Esophagus (tissue), 2 donors: ENCODE data around the gene RNF213. TPM values are rescaled to one million over a fixed set of nuclear protein-coding genes. Genes with fewer than 3 reads are reported as not detected.
"Not testable (repeated sequence)": the region's sequence is repeated elsewhere in the genome, so short reads cannot be mapped to it uniquely, and the experiment has no call there.

Experiments
- H3K27ac ChIP-seq, 2 donors: one replicate each; pipeline ENCODE4 v1.5.1; 2013; ENCODE audit warnings: low read depth in 2 of 2, mild to moderate bottlenecking in 2 of 2, inconsistent platforms in 1 of 2, low read length in 1 of 2, moderate library complexity in 1 of 2
- H3K27me3 ChIP-seq, 2 donors: one replicate each; pipeline ENCODE4 v1.6.1; 2013; ENCODE audit warnings: low read length in 2 of 2, control low read depth in 1 of 2, mild to moderate bottlenecking in 1 of 2; ENCODE audit not compliant: insufficient read depth in 2 of 2, control insufficient read depth in 1 of 2
- H3K36me3 ChIP-seq, 2 donors: one replicate each; pipeline ENCODE4 v1.6.1; 2013; ENCODE audit warnings: low read length in 1 of 2; ENCODE audit not compliant: control insufficient read depth in 2 of 2, insufficient read depth in 2 of 2
- H3K4me1 ChIP-seq, 2 donors: one replicate each; pipeline ENCODE4 v1.6.1; 2013; ENCODE audit warnings: low read length in 1 of 2; ENCODE audit not compliant: control insufficient read depth in 2 of 2, insufficient read depth in 2 of 2
- H3K4me3 ChIP-seq, 2 donors: one replicate each; pipeline ENCODE4 v1.5.1; 2013; ENCODE audit warnings: low read length in 2 of 2, mild to moderate bottlenecking in 2 of 2, low read depth in 1 of 2, moderate library complexity in 1 of 2
- H3K9me3 ChIP-seq, 2 donors: one replicate each; pipeline ENCODE4 v1.6.1; 2013; ENCODE audit warnings: mild to moderate bottlenecking in 2 of 2, low read depth in 1 of 2, low read length in 1 of 2, moderate library complexity in 1 of 2; ENCODE audit not compliant: control insufficient read depth in 2 of 2, insufficient read depth in 1 of 2
- WGBS, 2 donors: extraction: QIAGEN DNeasy Blood & Tissue Kit; methylation state at CpG; one replicate each; pipeline ENCODE4 v1.1.7; 2013; 5-methylcytosine and 5-hydroxymethylcytosine counted together
- polyA plus RNA-seq, 2 donors: library from polyadenylated mRNA; stranded (reverse); fragments of 200-250 nt; gene quantifications; one replicate each; pipeline ENCODE4 v1.2.3, GENCODE V29; 2013
- donor health status: healthy with polysubstance abuse.
- donor health status: Bipolar disorder and iron deficiency.

Gene RNF213
- polyA plus RNA-seq, 2 donors = 17.9 to 54.7 TPM

GRCh38 chr17:80307994-80308691 is 47.5 kb downstream of the RNF213 start:
- H3K4me3 ChIP-seq = no peak overlapping the region
- H3K36me3 ChIP-seq = peaks cover 29 to 37% of the 10 kb centered on the region in 2 donors
- H3K27ac ChIP-seq = no peak overlapping the region
- H3K27me3 ChIP-seq = no peaks in the 10 kb centered on the region
- H3K4me1 ChIP-seq = no peaks in the 10 kb centered on the region
- H3K9me3 ChIP-seq = peaks cover 0 to 1% of the 10 kb centered on the region in 2 donors
- 85 to 90% methylated on average over 12 of the region's 12 CpGs for WGBS, 2 donors

- 83% methylated on average over 16 of the region's 16 CpGs for WGBS, 2 donors
- Histone ChIP-seq H3K9me3 (no peaks in the 10 kb centered on the region), H3K36me3 (peaks cover 26 to 41% of the 10 kb centered on the region in 2 donors), H3K27ac (no peak overlapping the region), H3K27me3 (no peaks in the 10 kb centered on the region), H3K4me3 (no peak overlapping the region), H3K4me1 (no peaks in the 10 kb centered on the region)
Measured at GRCh38 chr17:80308692-80309517, 48.3 kb downstream of the RNF213 start.

- 90 to 95% methylated on average over 22 of the region's 22 CpGs for WGBS, 2 donors
- H3K4me3 ChIP-seq = no peak overlapping the region
- H3K36me3 ChIP-seq = peaks cover 28 to 40% of the 10 kb centered on the region in 2 donors
- H3K27me3 ChIP-seq = no peaks in the 10 kb centered on the region
- no peak overlapping the region for H3K27ac ChIP-seq
- no peaks in the 10 kb centered on the region for H3K4me1 ChIP-seq
- no peaks in the 10 kb centered on the region for H3K9me3 ChIP-seq
Measured at GRCh38 chr17:80311216-80311827, 50.7 kb downstream of the RNF213 start.

GRCh38 chr17:80312621-80313135 is 52.0 kb downstream of the RNF213 start:
- Histone ChIP-seq H3K4me3 (no peak overlapping the region), H3K27ac (no peak overlapping the region), H3K9me3 (no peaks in the 10 kb centered on the region), H3K27me3 (no peaks in the 10 kb centered on the region), H3K4me1 (no peaks in the 10 kb centered on the region), H3K36me3 (peaks cover 28 to 53% of the 10 kb centered on the region in 2 donors)
- 95 to 96% methylated on average over 12 of the region's 12 CpGs for WGBS, 2 donors

GRCh38 chr17:80313160-80313829 is 52.6 kb downstream of the RNF213 start:
- Histone ChIP-seq H3K9me3 (no peaks in the 10 kb centered on the region), H3K27ac (no peak overlapping the region), H3K27me3 (no peaks in the 10 kb centered on the region), H3K36me3 (peaks cover 24 to 51% of the 10 kb centered on the region in 2 donors), H3K4me1 (no peaks in the 10 kb centered on the region), H3K4me3 (no peak overlapping the region)
- 96 to 98% methylated on average over 6 of the region's 6 CpGs for WGBS, 2 donors

- not testable (repeated sequence) for H3K27ac ChIP-seq, H3K4me1 ChIP-seq, H3K9me3 ChIP-seq, H3K27me3 ChIP-seq, H3K4me3 ChIP-seq
- 100% methylated on average over 1 of the region's 1 CpG for WGBS, 2 donors
- H3K36me3 ChIP-seq = peaks cover 21 to 49% of the 10 kb centered on the region in 2 donors
Measured at GRCh38 chr17:80313946-80314345, 53.3 kb downstream of the RNF213 start.

- H3K27me3 ChIP-seq = no peaks in the 10 kb centered on the region
- no peaks in the 10 kb centered on the region for H3K9me3 ChIP-seq
- no peak overlapping the region for H3K4me3 ChIP-seq
- H3K27ac ChIP-seq = no peak overlapping the region
- no peaks in the 10 kb centered on the region for H3K4me1 ChIP-seq
- 100% methylated on average over 1 of the region's 2 CpGs for WGBS, 2 donors
- peaks cover 15 to 47% of the 10 kb centered on the region in 2 donors for H3K36me3 ChIP-seq
Measured at GRCh38 chr17:80315517-80316182, 55.0 kb downstream of the RNF213 start.

- H3K27ac ChIP-seq = no peak overlapping the region
- no peaks in the 10 kb centered on the region for H3K9me3 ChIP-seq
- H3K4me1 ChIP-seq = no peaks in the 10 kb centered on the region
- no peak overlapping the region for H3K4me3 ChIP-seq
- peaks cover 11 to 49% of the 10 kb centered on the region in 2 donors for H3K36me3 ChIP-seq
- H3K27me3 ChIP-seq = no peaks in the 10 kb centered on the region
- 58 to 67% methylated on average over 10 of the region's 10 CpGs for WGBS, 2 donors
Measured at GRCh38 chr17:80316431-80316830, 55.8 kb downstream of the RNF213 start.
